SK-MEL-5 (cell line): ENCODE data around the gene ERP29. TPM values are rescaled to one million over a fixed set of nuclear protein-coding genes. Genes with fewer than 3 reads are reported as not detected.
"Not testable (repeated sequence)": the region's sequence is repeated elsewhere in the genome, so short reads cannot be mapped to it uniquely, and the experiment has no call there.

Experiments used
- DNase-seq: peaks from one replicate; pipeline ENCODE4 v3.0.0-alpha.2; 2016; ENCODE audit warnings: low read depth, low spot score
- in situ Hi-C: cut with HindIII; loops from 2 replicates; pipeline ENCODE4 v1.10.0; 2016; ENCODE audit warnings: low sequenced_read_pairs, high pct_unique_total_duplicates, low pct_unique_long_range_greater_than_20kb
- polyA plus RNA-seq, 2 experiments: library from polyadenylated mRNA; depleted of rRNA; stranded (reverse); fragments of >200 nt; gene quantifications; 2 replicates each; pipeline ENCODE4 v1.2.3, GENCODE V29; 2015
- total RNA-seq: library from RNA; depleted of rRNA; stranded (reverse); fragments of >200 nt; shearing (Covaris generic); gene quantifications from 2 replicates; pipeline ENCODE4 v1.2.3, GENCODE V29; 2014; rRNA removed

The ERP29 gene
- total RNA-seq, result 461 and 484 TPM in 2 replicates
- polyA plus RNA-seq (2015; cell fraction: cytosol; rRNA removed), result 609 and 628 TPM in 2 replicates
- polyA plus RNA-seq (2015; cell fraction: nucleus; rRNA removed), result 106 and 118 TPM in 2 replicates

- DNase-seq, result peak; percentile 98
- in situ Hi-C loops, result no loop called here
These were observed at the start of gene ERP29, which contains the start of gene TMEM116 for GRCh38 chr12:112012775-112013600. Gene ERP29 (plus strand): TSS chr12:112013426. CDS start chr12:112013466, 40 bp downstream. Gene TMEM116 (minus strand): TSS chr12:112013165. CDS start chr12:112005270, 7,895 bp downstream.

- no peak for DNase-seq
- in situ Hi-C loops, result no loop called here
These were observed 48.3 kb upstream of the ERP29 start for GRCh38 chr12:111964935-111965334.

GRCh38 chr12:111971800-111972199 lies 41.4 kb upstream of the ERP29 start:
- DNase-seq, result no peak
- in situ Hi-C loops, result no loop called here

GRCh38 chr12:111975161-111975931 lies 37.9 kb upstream of the ERP29 start:
- no peak for DNase-seq
- in situ Hi-C loops, result no loop called here

GRCh38 chr12:111976291-111976690 lies 36.9 kb upstream of the ERP29 start:
- in situ Hi-C loops, result no loop called here
- DNase-seq, result no peak

GRCh38 chr12:111976860-111977259 lies 36.4 kb upstream of the ERP29 start:
- DNase-seq, result no peak
- in situ Hi-C loops, result no loop called here

- in situ Hi-C loops, result no loop called here
- no peak for DNase-seq
These were observed 34.7 kb upstream of the ERP29 start for GRCh38 chr12:111978545-111978944.

- in situ Hi-C loops, result no loop called here
- DNase-seq, result no peak
These were observed 32.6 kb upstream of the ERP29 start for GRCh38 chr12:111980598-111980997.

- in situ Hi-C loops, result no loop called here
- no peak for DNase-seq
These were observed 31.2 kb upstream of the ERP29 start for GRCh38 chr12:111981987-111982386.

GRCh38 chr12:111984820-111985219 lies 28.4 kb upstream of the ERP29 start:
- in situ Hi-C loops, result no loop called here
- DNase-seq, result no peak

GRCh38 chr12:111991535-111991934 lies 21.7 kb upstream of the ERP29 start:
- in situ Hi-C loops, result no loop called here
- DNase-seq, result no peak

- DNase-seq, result no peak
These were observed 21.3 kb upstream of the ERP29 start for GRCh38 chr12:111991946-111992345.

GRCh38 chr12:111992464-111992863 lies 20.8 kb upstream of the ERP29 start:
- DNase-seq, result no peak
- in situ Hi-C loops, result no loop called here

More at GRCh38 chr12:111991946-111992345, 21.3 kb upstream of the ERP29 start:
- in situ Hi-C loops, result no loop called here

GRCh38 chr12:111993292-111994150 lies 19.7 kb upstream of the ERP29 start:
- in situ Hi-C loops, result no loop called here
- DNase-seq, result no peak

GRCh38 chr12:111994211-111995111 lies 18.8 kb upstream of the ERP29 start:
- DNase-seq, in situ Hi-C loops: not testable (repeated sequence)

GRCh38 chr12:111995782-111996480 lies 17.3 kb upstream of the ERP29 start:
- DNase-seq, result no peak
- in situ Hi-C loops, result no loop called here
